Effector CD8-positive, alpha-beta T cell (primary cell): Measurements from ENCODE around the gene CARD9.

Source experiments
- DNase-seq: peaks from one replicate; lab custom pipeline; 2025; lab: John Stamatoyannopoulos, UW

Gene CARD9

GRCh38 chr9:136380381-136380780 lies 6.9 kb upstream of the CARD9 start:
- DNase-seq: no peak

- no peak for DNase-seq
Observed at GRCh38 chr9:136379891-136380290, 6.4 kb upstream of the CARD9 start.

- no peak for DNase-seq
Observed at GRCh38 chr9:136379401-136379800, 5.9 kb upstream of the CARD9 start.

GRCh38 chr9:136379003-136379287 lies 5.5 kb upstream of the CARD9 start:
- no peak for DNase-seq

- DNase-seq: no peak
Observed at GRCh38 chr9:136378170-136379002, 4.9 kb upstream of the CARD9 start.

DNA sequence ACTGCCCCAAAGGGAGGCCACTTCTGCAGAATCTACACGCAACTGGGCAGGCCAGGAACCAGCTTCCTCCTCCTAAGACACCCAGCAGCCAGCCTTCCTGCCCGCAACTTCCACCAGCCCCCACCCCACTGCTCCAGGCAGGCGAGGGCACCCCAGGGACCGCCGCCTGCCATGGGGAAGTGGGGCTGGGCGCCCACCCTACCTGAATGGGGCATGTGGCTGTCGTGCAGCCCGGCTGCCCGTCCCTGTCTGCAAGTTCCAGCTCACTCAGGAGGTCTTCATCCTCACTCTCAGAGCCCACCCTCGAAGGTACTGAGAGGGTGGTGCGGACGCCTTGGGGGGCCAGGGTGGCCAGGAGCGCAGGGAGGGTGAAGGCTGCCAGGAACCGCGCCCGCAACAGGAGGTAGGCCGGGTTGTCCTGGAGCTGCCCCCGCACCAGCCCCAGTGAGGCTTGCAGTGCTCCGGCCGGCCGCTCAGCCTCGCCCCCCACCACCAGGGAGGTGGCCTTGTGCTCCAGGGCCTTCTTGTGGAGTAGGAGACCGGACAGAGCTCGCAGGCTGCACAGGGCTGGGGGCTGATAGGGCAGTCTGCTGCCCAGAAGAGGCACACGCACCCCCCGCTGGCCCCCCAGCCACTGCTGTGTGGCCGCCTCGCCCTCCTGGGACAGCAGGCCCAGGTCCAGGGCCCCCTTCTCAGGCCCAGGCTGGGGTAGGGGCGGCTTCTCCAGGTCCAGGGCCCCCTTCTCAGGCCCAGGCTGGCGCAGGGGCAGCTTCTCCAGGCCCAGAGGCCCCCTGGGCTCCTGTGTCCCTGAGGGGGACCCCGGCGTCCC lies 4.1 kb upstream of the CARD9 start:
- DNase-seq: no peak

DNA sequence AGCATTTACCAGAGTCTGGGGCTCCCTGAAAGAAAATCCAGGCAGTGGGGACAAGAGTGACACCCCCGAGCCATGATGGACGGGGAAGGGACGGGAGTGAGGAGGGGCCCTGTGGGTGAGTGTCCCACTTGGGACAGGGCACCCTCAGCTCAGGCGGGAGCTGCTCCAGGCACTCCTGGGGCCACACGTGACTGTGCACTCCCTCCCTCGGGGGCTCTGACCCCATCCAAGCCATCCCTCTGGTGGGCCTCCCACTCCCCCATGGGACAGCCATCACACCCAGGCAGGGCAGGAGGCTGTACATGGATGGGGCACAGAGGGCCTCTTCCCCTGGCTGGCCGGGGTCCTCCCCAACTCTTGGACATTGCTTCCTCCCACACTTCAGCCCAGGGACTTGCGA lies 3.0 kb upstream of the CARD9 start:
- DNase-seq: no peak

GRCh38 chr9:136375096-136375495 lies 1.6 kb upstream of the CARD9 start:
- no peak for DNase-seq

DNA sequence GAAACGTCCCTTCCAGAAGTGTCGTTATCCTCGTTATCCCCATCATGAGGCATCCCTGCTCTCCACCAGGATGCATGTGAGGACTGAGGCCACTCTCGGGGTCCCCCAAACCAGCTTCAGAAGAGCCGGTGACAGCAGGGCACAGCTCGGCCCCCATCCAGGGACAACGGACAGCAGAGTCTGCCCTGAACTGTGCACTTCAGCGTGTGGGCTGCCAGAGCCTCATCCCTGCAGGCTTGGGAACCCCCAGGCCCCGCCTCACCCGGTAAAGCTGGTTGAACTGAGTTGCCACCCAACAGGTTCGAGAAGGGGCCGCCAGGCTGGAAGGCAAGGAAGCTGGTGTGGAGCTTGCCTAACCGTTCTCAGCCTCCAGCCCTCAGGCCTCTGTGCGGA lies 710 bp upstream of the CARD9 start:
- DNase-seq: no peak

DNA sequence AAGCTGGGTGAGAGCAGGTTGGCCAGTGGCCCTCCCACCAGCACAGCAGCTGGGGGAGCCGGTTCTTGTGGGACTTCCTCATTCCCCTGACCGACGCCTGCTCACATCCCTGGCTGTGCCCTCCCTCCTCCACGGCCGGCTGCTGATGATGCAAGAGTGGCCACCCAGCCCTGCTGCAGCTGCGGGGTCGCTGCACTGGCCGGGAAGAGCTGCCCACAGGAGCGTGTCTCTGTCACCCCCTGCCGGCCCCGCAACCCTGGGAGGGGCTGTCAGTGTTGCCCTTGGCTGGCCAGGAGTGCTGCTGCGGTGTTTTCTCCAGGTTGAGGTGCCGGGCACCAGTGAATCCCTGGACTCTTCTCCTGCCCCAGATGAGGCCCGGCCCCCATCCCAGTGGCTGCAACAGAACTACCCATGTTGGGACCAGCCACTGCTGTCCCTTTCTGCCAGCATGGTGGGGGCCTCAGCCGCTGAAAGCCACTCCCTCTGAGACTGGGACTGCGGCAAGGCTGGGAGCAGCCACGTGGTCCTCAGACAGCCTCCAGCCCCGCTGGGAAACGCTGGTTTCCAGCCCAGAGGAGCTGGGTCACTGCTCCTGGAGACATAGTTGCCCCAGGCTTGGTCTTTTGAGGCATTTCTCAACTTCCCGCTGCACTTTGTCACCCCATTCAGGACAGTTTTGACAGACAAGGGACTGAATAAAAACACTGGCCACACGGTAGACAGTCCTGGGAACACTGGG lies 739 bp downstream of the CARD9 start:
- DNase-seq: no peak

DNA sequence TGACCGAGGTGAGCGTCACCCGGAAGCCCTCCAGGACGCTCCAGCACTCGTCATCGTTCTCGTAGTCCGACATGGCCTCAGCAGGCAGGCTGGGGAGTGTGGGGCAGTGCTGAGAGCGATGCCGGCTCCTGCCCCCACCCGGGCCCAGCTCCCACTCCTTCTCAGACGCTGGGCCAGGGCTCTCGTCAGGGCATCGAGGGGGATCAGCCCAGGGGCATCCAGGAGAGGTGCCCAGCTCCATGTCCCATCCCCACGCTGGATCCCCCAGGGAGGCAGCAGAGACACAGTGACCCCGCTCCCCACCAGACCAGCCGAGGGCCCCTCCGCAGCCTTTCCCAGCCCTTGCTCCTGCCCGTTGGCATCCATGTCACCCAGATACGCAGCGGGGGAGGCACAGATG lies 1.5 kb downstream of the CARD9 start:
- no peak for DNase-seq

DNA sequence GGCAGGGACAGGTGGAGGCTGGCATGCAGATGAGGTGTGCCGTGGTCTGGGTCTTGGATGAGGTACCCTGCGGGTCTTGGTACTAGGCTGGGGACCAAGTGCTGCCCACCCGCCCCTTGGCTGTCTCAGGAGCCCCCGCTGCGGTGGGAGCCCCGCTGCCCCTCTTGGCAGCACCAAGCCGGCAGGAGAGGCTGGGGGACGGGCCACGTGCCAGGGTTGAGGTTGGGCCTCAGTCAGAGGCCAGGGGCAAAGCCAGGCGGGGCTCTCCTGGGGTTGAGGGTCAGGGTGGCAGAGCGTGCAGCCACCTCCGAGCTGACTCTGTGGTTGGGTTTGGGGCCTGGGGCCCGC lies 2.0 kb downstream of the CARD9 start:
- DNase-seq: no peak

GRCh38 chr9:136370687-136371532 lies 2.6 kb downstream of the CARD9 start:
- DNase-seq: no peak

DNA sequence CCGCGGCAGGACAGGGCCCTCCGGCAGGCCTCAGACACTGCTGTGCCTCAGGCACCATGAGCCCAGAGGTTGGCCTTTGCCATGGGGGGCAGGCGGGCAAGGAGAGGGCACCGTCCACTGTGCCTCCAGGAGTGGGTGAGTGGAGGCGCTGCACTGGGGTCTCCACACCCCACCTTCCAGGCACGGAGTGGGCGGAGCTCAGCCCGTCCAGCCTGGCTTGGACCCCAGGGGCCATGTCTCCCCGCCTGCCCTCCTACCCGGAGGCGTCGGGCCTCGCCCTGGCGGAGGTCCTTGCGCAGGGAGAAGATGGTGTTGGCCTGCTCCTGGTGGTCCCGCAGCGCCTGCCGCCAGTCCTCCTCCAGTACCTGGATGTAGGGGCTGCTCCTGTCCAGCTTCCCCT lies 3.4 kb downstream of the CARD9 start:
- no peak for DNase-seq

DNA sequence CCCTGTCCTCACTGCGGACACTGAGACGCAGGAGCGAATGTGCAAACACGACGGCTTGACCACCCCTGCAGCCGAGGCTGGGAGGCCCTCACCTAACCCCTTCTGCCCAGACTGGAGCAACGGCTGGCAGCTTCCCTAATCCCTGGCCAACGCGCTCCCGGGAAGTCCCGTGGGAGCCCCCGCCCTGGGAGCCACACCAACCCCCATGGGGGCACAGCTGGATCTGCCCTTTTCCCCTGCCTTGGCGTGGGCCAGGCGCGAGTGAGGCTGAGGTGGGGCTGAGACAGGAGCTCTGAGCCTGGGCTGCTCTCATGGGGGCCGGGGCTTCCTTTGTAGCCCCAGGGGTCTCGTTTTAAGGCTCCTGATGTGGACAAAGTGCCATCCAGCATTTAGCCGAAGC lies 5.3 kb downstream of the CARD9 start:
- no peak for DNase-seq

GRCh38 chr9:136367296-136368145 lies 5.9 kb downstream of the CARD9 start:
- no peak for DNase-seq

DNA sequence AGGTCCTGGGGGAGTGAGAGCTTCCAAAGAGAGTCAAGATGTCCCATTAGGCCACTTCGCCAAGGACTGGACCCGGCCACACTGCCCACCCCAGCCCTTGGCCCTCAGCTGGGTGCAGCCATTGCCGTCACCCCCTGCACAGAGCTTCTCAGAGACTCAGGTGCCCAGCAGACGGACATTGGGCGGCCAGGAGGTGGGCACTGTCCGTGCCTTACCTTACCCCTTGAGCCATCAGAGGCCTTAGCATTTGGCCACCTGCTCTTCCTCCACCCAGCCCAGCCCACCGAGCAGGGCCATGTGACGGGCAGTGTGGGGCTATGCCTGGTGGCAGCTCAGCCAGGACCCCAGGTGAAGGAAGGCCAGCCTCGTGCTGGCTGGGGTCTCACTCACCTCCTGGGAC lies 6.6 kb downstream of the CARD9 start:
- no peak for DNase-seq

DNA sequence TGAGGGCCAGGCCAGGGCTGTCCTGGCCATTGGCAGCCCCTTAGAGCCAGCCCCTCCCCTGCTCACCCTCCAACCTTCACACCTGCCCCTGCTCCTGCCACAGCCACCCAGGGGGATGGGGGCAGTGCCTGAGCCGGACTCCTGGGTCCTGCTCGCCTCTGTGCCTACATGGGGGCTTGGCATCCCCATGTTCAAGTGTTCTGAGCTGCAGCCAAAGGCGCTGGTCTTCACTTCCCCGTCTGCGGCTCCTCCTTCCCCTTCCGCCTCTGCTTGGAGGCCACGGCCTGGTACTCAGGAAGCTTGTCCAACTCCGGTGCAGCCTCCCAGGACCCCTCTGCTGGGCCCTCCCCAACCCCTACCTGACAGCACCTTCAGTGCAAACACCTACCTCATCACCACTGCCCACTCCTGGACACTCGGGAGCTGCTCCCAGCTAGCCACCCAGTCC lies 7.7 kb downstream of the CARD9 start:
- DNase-seq: no peak

DNA sequence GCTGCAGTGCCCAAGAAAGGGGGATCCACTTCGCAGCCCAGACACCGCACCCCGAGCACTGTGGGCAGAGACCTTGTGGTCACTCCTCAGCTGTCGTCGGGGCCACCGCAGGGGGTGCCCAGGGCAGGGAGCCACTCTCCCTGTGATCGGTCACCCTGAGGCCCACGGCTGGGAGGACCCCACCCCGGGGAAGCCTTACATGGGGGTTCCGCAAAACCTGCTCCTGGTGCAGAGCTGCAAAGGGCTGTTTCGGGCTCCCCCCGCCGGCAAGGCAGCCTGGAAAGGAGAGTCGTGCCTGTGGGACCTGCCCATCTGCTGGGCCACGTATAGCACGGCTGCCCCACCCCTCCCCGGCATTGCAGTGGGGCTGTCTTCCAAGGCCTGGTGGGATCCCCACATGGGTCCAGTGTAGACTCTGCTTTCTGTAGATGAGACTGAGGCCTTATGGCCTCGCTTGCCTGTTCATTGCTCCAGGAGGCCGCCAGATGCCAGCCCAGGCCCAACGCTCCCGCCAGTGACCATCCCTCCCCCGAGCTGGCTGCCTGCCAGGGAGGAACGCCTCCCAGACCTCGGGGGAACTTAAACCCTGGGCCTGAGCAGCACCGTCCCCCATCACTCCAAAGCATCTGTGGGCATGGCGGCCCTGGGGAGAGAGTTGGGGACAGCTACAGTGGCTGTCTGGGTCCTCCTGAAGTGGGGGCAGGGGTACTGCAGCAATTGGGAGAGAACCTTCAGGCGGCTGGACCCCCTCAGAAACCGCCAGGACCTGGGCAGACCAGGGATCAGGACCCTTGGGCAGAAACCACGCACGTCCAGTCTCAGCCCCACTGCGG lies 8.3 kb downstream of the CARD9 start:
- DNase-seq: no peak
